Activated CD4-positive, alpha-beta T cell treated with anti-CD3 and anti-CD28 coated beads, Interleukin-2, amount 50 U/mL, for 4 hours (primary cell): ENCODE measurements around the gene TBC1D22A.

Experiments
- DNase-seq, 2 experiments: peaks; one replicate each; pipeline ENCODE4 v3.0.0-alpha.2; 2020

TBC1D22A gene

GRCh38 chr22:46796566-46797195 lies 34.2 kb downstream of the TBC1D22A start:
- DNase-seq: no peak

- DNase-seq: no peak
Measured at GRCh38 chr22:46797355-46797754, 34.9 kb downstream of the TBC1D22A start.

- no peak for DNase-seq
Measured at GRCh38 chr22:46798041-46798365, 35.6 kb downstream of the TBC1D22A start.

- peak; percentile 66 to 72 for DNase-seq
Measured at GRCh38 chr22:46798366-46799350, 36.2 kb downstream of the TBC1D22A start.

GRCh38 chr22:46799626-46800025 lies 37.2 kb downstream of the TBC1D22A start:
- no peak for DNase-seq

GRCh38 chr22:46800102-46800857 lies 37.8 kb downstream of the TBC1D22A start:
- no peak for DNase-seq

- DNase-seq: no peak
Measured at GRCh38 chr22:46801331-46801811, 38.9 kb downstream of the TBC1D22A start.

- DNase-seq: no peak
Measured at GRCh38 chr22:46801826-46802607, 39.6 kb downstream of the TBC1D22A start.

- no peak for DNase-seq
Measured at GRCh38 chr22:46802608-46803027, 40.2 kb downstream of the TBC1D22A start.

GRCh38 chr22:46803031-46803880 lies 40.8 kb downstream of the TBC1D22A start:
- DNase-seq: peak; percentile 67 to 68

- no peak for DNase-seq
Measured at GRCh38 chr22:46803936-46804335, 41.5 kb downstream of the TBC1D22A start.

- no peak for DNase-seq
Measured at GRCh38 chr22:46806794-46807193, 44.3 kb downstream of the TBC1D22A start.

- no peak for DNase-seq
Measured at GRCh38 chr22:46807458-46807857, 45.0 kb downstream of the TBC1D22A start.

- no peak for DNase-seq
Measured at GRCh38 chr22:46809153-46809885, 46.9 kb downstream of the TBC1D22A start.

- no peak for DNase-seq
Measured at GRCh38 chr22:46810856-46811786, 48.7 kb downstream of the TBC1D22A start.

- no peak for DNase-seq
Measured at GRCh38 chr22:46812034-46812605, 49.7 kb downstream of the TBC1D22A start.

GRCh38 chr22:46812788-46813187 lies 50.3 kb downstream of the TBC1D22A start:
- DNase-seq: no peak

- DNase-seq: no peak
Measured at GRCh38 chr22:46813816-46814597, 51.6 kb downstream of the TBC1D22A start.
